Thyroid gland (tissue), 4 donors: Measurements from ENCODE around the gene AKAP6. TPM values are rescaled to one million over a fixed set of nuclear protein-coding genes. Genes with fewer than 3 reads are reported as not detected.
"Not testable (repeated sequence)": the region's sequence is repeated elsewhere in the genome, so short reads cannot be mapped to it uniquely, and the experiment has no call there.

Experiments
- DNase-seq, 2 donors: peaks; one replicate each; pipeline ENCODE4 v3.0.0-alpha.2; 2019
- H3K27ac ChIP-seq, 3 donors: fragments of 200-600 bp; sonication (generic); 1 replicate in 2 of 3; 2 replicates in 1 of 3; pipeline ENCODE4 v1.5.1; 2016 to 2019; ENCODE audit warnings: mild to moderate bottlenecking in 1 of 3, moderate library complexity in 1 of 3
- H3K27me3 ChIP-seq: fragments of 200-600 bp; sonication (generic); one replicate; pipeline ENCODE4 v1.5.1; 2019
- H3K36me3 ChIP-seq, 2 donors: fragments of 200-600 bp; sonication (generic); one replicate each; pipeline ENCODE4 v1.5.1; 2016 to 2019
- H3K4me1 ChIP-seq, 2 donors: fragments of 200-600 bp; sonication (generic); one replicate each; pipeline ENCODE4 v1.5.1; 2017 to 2019
- H3K4me3 ChIP-seq, 3 donors: fragments of 200-600 bp; sonication (generic); replicated peaks in 1 of 3; 1 replicate in 2 of 3; 2 replicates in 1 of 3; pipeline ENCODE4 v1.5.1; 2016; ENCODE audit warnings: mild to moderate bottlenecking in 1 of 3
- H3K9me3 ChIP-seq: fragments of 200-600 bp; sonication (generic); one replicate; pipeline ENCODE4 v1.5.1; 2017
- POLR2A ChIP-seq, 2 donors: fragments of 450-650 bp; IDR thresholded peaks; one replicate each; pipeline ENCODE4 v1.6.1; 2017; ENCODE audit warnings: antibody characterized with exemption in 2 of 2, mild to moderate bottlenecking in 2 of 2, moderate library complexity in 1 of 2
- WGBS, 2 donors: methylation state at CpG; one replicate each; pipeline ENCODE4 v1.1.5; 2017; 5-methylcytosine and 5-hydroxymethylcytosine counted together
- intact Hi-C: fragments of 100-400 bp; cut with DNase I; formaldehyde crosslinking; loops from one replicate; pipeline ENCODE4 v1.15.1; 2023
- total RNA-seq, 4 donors: library from RNA; depleted of rRNA; stranded (reverse); fragments of >200 nt; gene quantifications; one replicate each; pipeline ENCODE4 v1.2.3, GENCODE V29; 2016
- TF ChIP-seq, protein P1 (sequence below), 6 experiments: fragments of 200-600 bp in 3 of 6; fragments of 450-650 bp in 3 of 6; sonication (generic) in 3 of 6; IDR thresholded peaks; one replicate each; pipeline ENCODE4 v1.5.1; 2016 to 2019; ENCODE audit warnings: antibody characterized with exemption in 6 of 6, mild to moderate bottlenecking in 2 of 6, inconsistent platforms in 1 of 6, moderate library complexity in 1 of 6

The AKAP6 gene
- total RNA-seq, 4 donors from 2014 or later = 13.0 to 34.5 (median 22.7) TPM

DNA sequence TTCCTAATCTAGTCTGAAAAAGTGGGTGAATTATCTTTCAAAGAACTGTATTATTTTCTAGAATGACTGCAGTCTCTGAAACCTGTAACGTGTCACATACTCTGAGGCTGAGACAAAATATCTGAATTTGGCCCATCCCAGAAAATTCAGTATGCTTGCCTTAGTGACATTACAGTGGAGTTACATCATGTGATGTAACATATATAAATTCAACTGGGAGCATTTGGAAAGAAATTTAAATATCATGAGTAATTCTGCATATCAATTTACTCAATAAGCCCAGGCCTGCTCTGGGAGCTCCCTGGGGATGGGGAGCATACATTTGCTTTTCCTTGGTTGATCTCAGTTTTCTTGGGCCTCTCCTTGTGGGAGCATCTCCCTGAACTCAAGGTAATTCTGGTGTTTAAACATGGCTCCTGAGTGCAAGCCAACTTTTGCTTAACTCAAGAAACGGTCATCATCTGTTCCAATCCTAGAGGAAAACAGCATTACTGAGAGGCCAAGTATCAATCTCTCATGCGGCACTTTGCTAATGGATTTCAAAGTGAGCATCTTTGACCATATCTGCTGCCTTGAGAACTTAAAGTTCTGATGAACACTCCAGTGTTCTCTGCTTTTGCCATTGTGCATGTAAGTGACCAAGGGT is 54.4 kb downstream of the AKAP6 start:
- no peak for TF ChIP-seq POLR2A (IDR thresholded peaks at IDR 0.05)
- TF ChIP-seq, protein P1, sequence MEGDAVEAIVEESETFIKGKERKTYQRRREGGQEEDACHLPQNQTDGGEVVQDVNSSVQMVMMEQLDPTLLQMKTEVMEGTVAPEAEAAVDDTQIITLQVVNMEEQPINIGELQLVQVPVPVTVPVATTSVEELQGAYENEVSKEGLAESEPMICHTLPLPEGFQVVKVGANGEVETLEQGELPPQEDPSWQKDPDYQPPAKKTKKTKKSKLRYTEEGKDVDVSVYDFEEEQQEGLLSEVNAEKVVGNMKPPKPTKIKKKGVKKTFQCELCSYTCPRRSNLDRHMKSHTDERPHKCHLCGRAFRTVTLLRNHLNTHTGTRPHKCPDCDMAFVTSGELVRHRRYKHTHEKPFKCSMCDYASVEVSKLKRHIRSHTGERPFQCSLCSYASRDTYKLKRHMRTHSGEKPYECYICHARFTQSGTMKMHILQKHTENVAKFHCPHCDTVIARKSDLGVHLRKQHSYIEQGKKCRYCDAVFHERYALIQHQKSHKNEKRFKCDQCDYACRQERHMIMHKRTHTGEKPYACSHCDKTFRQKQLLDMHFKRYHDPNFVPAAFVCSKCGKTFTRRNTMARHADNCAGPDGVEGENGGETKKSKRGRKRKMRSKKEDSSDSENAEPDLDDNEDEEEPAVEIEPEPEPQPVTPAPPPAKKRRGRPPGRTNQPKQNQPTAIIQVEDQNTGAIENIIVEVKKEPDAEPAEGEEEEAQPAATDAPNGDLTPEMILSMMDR (IDR thresholded peaks at IDR 0.05) = no peak
- Histone ChIP-seq H3K9me3 (no peaks in the 10 kb centered on the region), H3K27ac (no peak overlapping the region), H3K36me3 (no peaks in the 10 kb centered on the region), H3K27me3 (no peaks in the 10 kb centered on the region), H3K4me1 (no peaks in the 10 kb centered on the region), H3K4me3 (no peak overlapping the region)
- intact Hi-C loops = no loop called here
- 91 to 98% methylated on average over 3 of the region's 3 CpGs for whole genome bisulfite sequencing, 2 donors
- DNase-seq = no peak

DNA sequence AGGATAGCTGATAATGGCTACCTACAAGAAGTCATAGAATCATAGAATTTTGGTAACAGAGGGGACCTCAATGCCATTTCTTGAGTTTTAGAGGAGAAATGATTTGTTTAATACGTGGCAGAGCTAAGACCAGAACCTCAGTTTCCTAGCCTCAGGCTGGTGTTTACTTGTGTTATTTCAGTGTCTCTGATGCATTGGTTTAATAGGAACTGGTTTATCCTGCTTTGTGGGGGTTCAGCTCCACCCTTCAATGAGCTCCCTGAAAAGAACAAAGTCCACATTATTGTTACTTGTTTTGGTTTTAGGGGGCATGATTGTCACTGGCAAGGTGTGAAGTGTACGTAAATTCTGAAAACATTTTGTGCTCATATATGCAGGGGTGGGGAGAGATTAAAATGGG is 55.4 kb downstream of the AKAP6 start:
- no peaks in the 10 kb centered on the region for H3K27me3 ChIP-seq
- H3K27ac ChIP-seq = no peak overlapping the region
- WGBS, 2 donors = 90 to 91% methylated on average over 2 of the region's 2 CpGs
- no peak for DNase-seq
- no peak overlapping the region for H3K4me3 ChIP-seq
- H3K4me1 ChIP-seq = no peaks in the 10 kb centered on the region
- intact Hi-C loops = no loop called here
- H3K36me3 ChIP-seq = no peaks in the 10 kb centered on the region
- H3K9me3 ChIP-seq = no peaks in the 10 kb centered on the region
- TF ChIP-seq, protein P1 (IDR thresholded peaks at IDR 0.05) = no peak
- no peak for TF ChIP-seq POLR2A (IDR thresholded peaks at IDR 0.05)

DNA sequence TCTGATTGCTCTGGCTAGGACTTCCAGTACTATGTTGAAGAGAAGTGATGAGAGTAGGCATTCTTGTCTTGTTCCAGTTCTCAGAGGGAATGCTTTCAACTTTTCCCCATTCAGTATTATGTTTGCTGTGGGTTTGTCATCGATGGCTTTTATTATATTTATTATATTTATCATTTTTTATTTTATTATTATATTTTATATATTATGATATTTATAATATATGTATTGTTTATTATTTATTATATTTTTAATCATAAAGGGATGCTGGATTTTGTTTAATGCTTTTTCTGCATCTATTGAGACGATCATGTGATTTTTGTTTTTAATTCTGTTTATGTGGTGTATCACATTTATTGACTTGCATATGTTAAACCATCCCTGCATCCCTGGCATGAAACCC is 58.2 kb downstream of the AKAP6 start:
- WGBS, 2 donors = 91 to 95% methylated on average over 2 of the region's 2 CpGs
- H3K4me1 ChIP-seq, H3K36me3 ChIP-seq, H3K27me3 ChIP-seq, DNase-seq, intact Hi-C loops, H3K27ac ChIP-seq, H3K9me3 ChIP-seq, H3K4me3 ChIP-seq: not testable (repeated sequence)

GRCh38 chr14:32393119-32393518 is 64.0 kb downstream of the AKAP6 start:
- 83 to 91% methylated on average over 1 of the region's 1 CpG for WGBS, 2 donors
- DNase-seq = no peak
- Histone ChIP-seq H3K4me3 (no peak overlapping the region), H3K36me3 (no peaks in the 10 kb centered on the region), H3K4me1 (no peaks in the 10 kb centered on the region), H3K9me3 (no peaks in the 10 kb centered on the region), H3K27ac (no peak overlapping the region), H3K27me3 (no peaks in the 10 kb centered on the region)
- TF ChIP-seq, protein P1 (IDR thresholded peaks at IDR 0.05) = no peak
- no peak for TF ChIP-seq POLR2A (IDR thresholded peaks at IDR 0.05)
- intact Hi-C loops = no loop called here

DNA sequence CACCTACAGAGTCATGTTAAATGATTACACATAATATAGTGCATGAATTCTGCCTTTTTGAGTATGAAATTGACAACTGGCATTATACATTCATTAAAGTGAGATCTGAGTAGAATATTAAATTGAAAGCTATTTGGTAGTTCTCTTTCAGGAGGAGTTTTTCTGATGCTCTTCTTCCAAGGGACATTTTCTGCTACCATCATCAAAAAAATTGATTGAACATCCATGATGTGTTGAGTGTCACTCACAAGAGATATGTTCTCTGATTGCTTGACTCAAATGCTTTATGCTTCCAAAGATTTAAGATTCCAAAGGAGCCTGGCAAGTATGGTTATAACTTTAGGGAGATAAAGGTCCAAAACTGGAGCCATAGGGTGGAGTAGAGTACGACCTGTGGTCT is 64.9 kb downstream of the AKAP6 start:
- TF ChIP-seq, protein P1 (IDR thresholded peaks at IDR 0.05) = no peak
- no peak for TF ChIP-seq POLR2A (IDR thresholded peaks at IDR 0.05)
- no peak for DNase-seq
- intact Hi-C loops = no loop called here
- 86 to 93% methylated on average over 1 of the region's 1 CpG for WGBS, 2 donors
- Histone ChIP-seq H3K27ac (no peak overlapping the region), H3K36me3 (no peaks in the 10 kb centered on the region), H3K4me1 (no peaks in the 10 kb centered on the region), H3K4me3 (no peak overlapping the region), H3K27me3 (no peaks in the 10 kb centered on the region), H3K9me3 (no peaks in the 10 kb centered on the region)
